ENCODE measurements around the gene MYO1B.

The MYO1B gene

DNA sequence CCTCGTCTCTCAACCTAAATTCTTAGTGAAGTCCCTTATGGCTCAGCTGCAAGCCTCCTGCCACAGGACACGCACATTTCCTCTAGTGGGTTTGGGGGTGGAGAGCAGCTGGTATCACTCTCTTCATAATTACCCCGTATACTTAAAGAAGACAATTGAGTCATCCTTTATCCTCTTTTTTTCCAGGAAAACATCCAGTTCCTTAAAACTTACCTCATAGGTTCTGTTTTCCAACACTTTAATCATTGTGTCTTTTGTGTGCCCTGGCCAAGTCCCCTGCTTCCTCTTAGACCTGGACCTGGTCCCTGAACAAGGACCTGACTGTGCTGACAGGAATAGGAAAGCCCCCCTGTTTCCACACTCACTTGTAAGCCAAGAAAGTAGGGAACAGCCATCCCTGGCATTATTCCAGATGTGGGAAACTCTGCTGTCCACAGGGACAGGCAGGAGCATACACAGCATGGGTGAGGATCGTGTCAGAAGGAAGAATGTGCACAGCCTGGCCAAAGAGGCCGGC is 42.3 kb upstream of the MYO1B start:
- no peak overlapping the region for H3K4me3 ChIP-seq (ENCODE audit: insufficient read depth, low read length, poor library complexity, severe bottlenecking)
- no peaks in the 10 kb centered on the region for H3K9me2 ChIP-seq (replicated peaks; ENCODE audit: insufficient read depth, low read length)
- H2AFZ ChIP-seq (ENCODE audit: low read depth, low read length, severe bottlenecking), result no peak overlapping the region
- no peaks in the 10 kb centered on the region for H4K20me1 ChIP-seq (ENCODE audit: low read depth, low read length)
- no peaks in the 10 kb centered on the region for H3K79me2 ChIP-seq (ENCODE audit: insufficient read depth, low read length)
- H3K9me3 ChIP-seq (ENCODE audit: insufficient read depth, low read length), result no peaks in the 10 kb centered on the region
- H3F3A ChIP-seq (ENCODE audit: insufficient read depth), result no peaks in the 10 kb centered on the region
- no peak overlapping the region for H3K9ac ChIP-seq (ENCODE audit: low read length)
- H3K4me2 ChIP-seq (ENCODE audit: low read depth, low read length, poor library complexity, severe bottlenecking), result no peak overlapping the region
- no peaks in the 10 kb centered on the region for H3K27me3 ChIP-seq (ENCODE audit: low read length)
- no peak overlapping the region for H3K27ac ChIP-seq (ENCODE audit: low read depth, low read length)
- TF ChIP-seq EZH2phosphoT487 (conservative IDR thresholded peaks at IDR 0.05; ENCODE audit: low read length), result no peak
- TF ChIP-seq, protein P1, sequence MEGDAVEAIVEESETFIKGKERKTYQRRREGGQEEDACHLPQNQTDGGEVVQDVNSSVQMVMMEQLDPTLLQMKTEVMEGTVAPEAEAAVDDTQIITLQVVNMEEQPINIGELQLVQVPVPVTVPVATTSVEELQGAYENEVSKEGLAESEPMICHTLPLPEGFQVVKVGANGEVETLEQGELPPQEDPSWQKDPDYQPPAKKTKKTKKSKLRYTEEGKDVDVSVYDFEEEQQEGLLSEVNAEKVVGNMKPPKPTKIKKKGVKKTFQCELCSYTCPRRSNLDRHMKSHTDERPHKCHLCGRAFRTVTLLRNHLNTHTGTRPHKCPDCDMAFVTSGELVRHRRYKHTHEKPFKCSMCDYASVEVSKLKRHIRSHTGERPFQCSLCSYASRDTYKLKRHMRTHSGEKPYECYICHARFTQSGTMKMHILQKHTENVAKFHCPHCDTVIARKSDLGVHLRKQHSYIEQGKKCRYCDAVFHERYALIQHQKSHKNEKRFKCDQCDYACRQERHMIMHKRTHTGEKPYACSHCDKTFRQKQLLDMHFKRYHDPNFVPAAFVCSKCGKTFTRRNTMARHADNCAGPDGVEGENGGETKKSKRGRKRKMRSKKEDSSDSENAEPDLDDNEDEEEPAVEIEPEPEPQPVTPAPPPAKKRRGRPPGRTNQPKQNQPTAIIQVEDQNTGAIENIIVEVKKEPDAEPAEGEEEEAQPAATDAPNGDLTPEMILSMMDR (IDR thresholded peaks at IDR 0.05; ENCODE audit: insufficient read depth, low read length, poor library complexity, severe bottlenecking), result no peak
- H3K36me3 ChIP-seq (ENCODE audit: low read length), result no peaks in the 10 kb centered on the region

DNA sequence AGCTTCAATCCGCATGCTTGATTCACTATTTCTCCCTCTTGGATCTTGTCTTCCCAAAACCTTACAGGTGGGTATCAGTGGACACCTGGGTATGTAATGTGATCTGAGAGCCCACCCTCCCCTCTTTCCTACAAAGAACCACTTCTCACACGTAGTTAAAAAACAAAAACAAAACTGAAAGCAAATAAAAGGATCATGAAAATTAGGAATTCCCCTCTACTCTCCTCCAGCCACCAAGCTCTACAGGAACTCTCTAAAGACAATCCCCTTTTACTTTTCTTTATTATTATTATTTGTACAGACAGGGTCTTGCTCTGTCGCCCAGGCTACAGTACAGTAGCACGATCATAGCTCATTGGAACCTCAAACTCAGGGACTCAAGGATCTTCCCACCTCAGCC is 40.8 kb upstream of the MYO1B start:
- Histone ChIP-seq H3K9me2 (replicated peaks; ENCODE audit: insufficient read depth, low read length) (no peaks in the 10 kb centered on the region), H3K9me3 (ENCODE audit: insufficient read depth, low read length) (no peaks in the 10 kb centered on the region), H3K27me3 (ENCODE audit: low read length) (no peaks in the 10 kb centered on the region)

DNA sequence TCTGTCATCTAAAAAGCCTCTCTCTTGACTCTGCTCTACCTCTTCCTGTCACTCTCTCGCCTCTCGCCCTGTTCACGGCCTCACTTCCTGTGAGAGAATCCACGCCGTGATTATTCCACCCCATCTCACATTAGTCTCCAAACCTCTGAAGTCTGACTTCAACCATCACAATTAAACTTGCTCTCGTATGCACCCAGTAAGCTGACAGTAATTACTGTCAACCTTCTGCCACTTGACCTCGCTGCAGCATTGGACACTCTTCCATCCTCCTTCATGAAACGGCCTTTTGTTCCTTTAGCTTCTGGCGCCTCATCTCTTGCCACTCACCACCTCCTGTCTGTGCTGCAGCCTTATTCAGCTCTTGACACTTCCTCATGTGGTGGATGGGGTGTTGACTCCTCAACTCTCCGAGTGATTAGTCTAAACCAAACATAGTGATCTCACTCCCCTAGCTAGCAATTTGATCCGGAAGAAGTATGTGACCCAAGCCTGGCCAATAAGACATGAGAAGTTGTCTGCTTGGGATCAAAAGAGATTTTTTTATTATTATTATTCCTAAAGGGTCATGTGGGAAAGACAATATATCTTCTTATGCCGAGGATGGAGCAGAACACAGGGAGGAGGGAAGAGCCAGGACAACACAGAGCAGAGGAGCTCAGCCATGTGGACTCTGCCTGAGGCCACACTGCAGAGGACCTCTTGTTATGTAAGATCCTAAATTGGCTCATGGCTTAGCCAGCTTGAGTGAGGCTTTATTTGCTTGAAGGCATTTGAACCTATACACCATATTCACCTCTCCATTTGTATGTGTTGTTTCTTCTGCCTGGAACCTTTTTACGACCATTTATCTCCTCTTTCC is 38.4 kb upstream of the MYO1B start:
- H3K4me3 ChIP-seq (ENCODE audit: insufficient read depth, low read length, poor library complexity, severe bottlenecking), result no peak overlapping the region
- H3K36me3 ChIP-seq (ENCODE audit: low read length), result no peaks in the 10 kb centered on the region
- no peak overlapping the region for H3K4me2 ChIP-seq (ENCODE audit: low read depth, low read length, poor library complexity, severe bottlenecking)
- H3K79me2 ChIP-seq (ENCODE audit: insufficient read depth, low read length), result no peaks in the 10 kb centered on the region
- no peak for TF ChIP-seq EZH2phosphoT487 (conservative IDR thresholded peaks at IDR 0.05; ENCODE audit: low read length)
- TF ChIP-seq, protein P1 (IDR thresholded peaks at IDR 0.05; ENCODE audit: insufficient read depth, low read length, poor library complexity, severe bottlenecking), result no peak
- no peak overlapping the region for H3K27ac ChIP-seq (ENCODE audit: low read depth, low read length)
- no peak overlapping the region for H3K9ac ChIP-seq (ENCODE audit: low read length)
- H4K20me1 ChIP-seq (ENCODE audit: low read depth, low read length), result no peaks in the 10 kb centered on the region
- H3K9me2 ChIP-seq (replicated peaks; ENCODE audit: insufficient read depth, low read length), result no peaks in the 10 kb centered on the region
- no peak overlapping the region for H2AFZ ChIP-seq (ENCODE audit: low read depth, low read length, severe bottlenecking)
- H3K9me3 ChIP-seq (ENCODE audit: insufficient read depth, low read length), result no peaks in the 10 kb centered on the region
- no peaks in the 10 kb centered on the region for H3F3A ChIP-seq (ENCODE audit: insufficient read depth)
- no peaks in the 10 kb centered on the region for H3K27me3 ChIP-seq (ENCODE audit: low read length)

More for the DNA sequence above, 40.8 kb upstream of the MYO1B start:
- no peak overlapping the region for H2AFZ ChIP-seq (ENCODE audit: low read depth, low read length, severe bottlenecking)
- H3K4me3 ChIP-seq (ENCODE audit: insufficient read depth, low read length, poor library complexity, severe bottlenecking), result no peak overlapping the region
- no peaks in the 10 kb centered on the region for H3F3A ChIP-seq (ENCODE audit: insufficient read depth)
- no peaks in the 10 kb centered on the region for H3K79me2 ChIP-seq (ENCODE audit: insufficient read depth, low read length)
- H3K4me2 ChIP-seq (ENCODE audit: low read depth, low read length, poor library complexity, severe bottlenecking), result no peak overlapping the region
- no peak overlapping the region for H3K9ac ChIP-seq (ENCODE audit: low read length)
- H4K20me1 ChIP-seq (ENCODE audit: low read depth, low read length), result no peaks in the 10 kb centered on the region
- no peak overlapping the region for H3K27ac ChIP-seq (ENCODE audit: low read depth, low read length)
- H3K36me3 ChIP-seq (ENCODE audit: low read length), result no peaks in the 10 kb centered on the region
- TF ChIP-seq, protein P1 (IDR thresholded peaks at IDR 0.05; ENCODE audit: insufficient read depth, low read length, poor library complexity, severe bottlenecking), result no peak
- no peak for TF ChIP-seq EZH2phosphoT487 (conservative IDR thresholded peaks at IDR 0.05; ENCODE audit: low read length)

Measured in SU-DHL-6 (cell line).